Panc1 (cell line): ENCODE measurements around the gene GRK1. TPM values are rescaled to one million over a fixed set of nuclear protein-coding genes. Genes with fewer than 3 reads are reported as not detected.

Source experiments
- ATAC-seq: fragments of 200-7000 bp; cut with Tn5 transposase; 2 replicates; pipeline ENCODE4 v1.9.1; 2020; ENCODE audit warnings: mild to moderate bottlenecking, moderate library complexity
- BruUV-seq: library from RNA; stranded (reverse); fragments of 400-500 nt; replicated peaks from 2 replicates; lab custom pipeline; 2021; lab: Mats Ljungman, UMichigan
- CTCF ChIA-PET: fragments of 300-600 bp; sonication (Branson Sonifier 250); formaldehyde crosslinking; loops from one replicate; lab custom pipeline; 2022; ENCODE audit warnings: antibody characterized with exemption; lab: Charles Lee
- POLR2A ChIA-PET: fragments of 300-600 bp; sonication (Branson Sonifier 250); formaldehyde crosslinking; loops from one replicate; lab custom pipeline; 2022; ENCODE audit warnings: antibody characterized with exemption; lab: Charles Lee
- DNase-seq: peaks from one replicate; pipeline ENCODE4 v3.0.0-alpha.2; 2010; ENCODE audit warnings: low read depth, low spot score
- H3K27ac ChIP-seq: 2 replicates; pipeline ENCODE4 v1.5.1; 2011; ENCODE audit warnings: mild to moderate bottlenecking, low read length, inconsistent platforms
- H3K27me3 ChIP-seq: fragments of 200-500 bp; sonication (Bioruptor generic); 2 replicates; pipeline ENCODE4 v1.6.0; 2014; ENCODE audit warnings: low read length, inconsistent platforms; ENCODE audit not compliant: control insufficient read depth, insufficient read depth
- H3K36me3 ChIP-seq: fragments of 200-500 bp; sonication (Bioruptor generic); 2 replicates; pipeline ENCODE4 v1.5.1; 2014; ENCODE audit warnings: inconsistent platforms, mild to moderate bottlenecking, low read length, moderate library complexity; ENCODE audit not compliant: control insufficient read depth, insufficient read depth
- H3K4me1 ChIP-seq: 2 replicates; pipeline ENCODE4 v1.5.1; 2011; ENCODE audit warnings: inconsistent platforms, mild to moderate bottlenecking, low read length, moderate library complexity; ENCODE audit not compliant: control insufficient read depth, insufficient read depth
- H3K4me3 ChIP-seq, 2 experiments: 2 replicates each; pipeline ENCODE4 v1.5.1; 2011 to 2012; ENCODE audit warnings: low read depth in 2 of 2, low read length in 2 of 2, mild to moderate bottlenecking in 2 of 2, inconsistent platforms in 1 of 2, moderate library complexity in 1 of 2
- H3K9me3 ChIP-seq: fragments of 200-500 bp; sonication (Bioruptor generic); 2 replicates; pipeline ENCODE4 v1.5.1; 2014; ENCODE audit warnings: low read depth, mild to moderate bottlenecking, inconsistent platforms, low read length, moderate library complexity; ENCODE audit not compliant: control insufficient read depth, insufficient read depth
- POLR2AphosphoS5 ChIP-seq: IDR thresholded peaks from 2 replicates; pipeline ENCODE4 v1.6.1; 2012; ENCODE audit warnings: mild to moderate bottlenecking, low read depth, low read length, moderate library complexity
- SIN3A ChIP-seq: IDR thresholded peaks from 2 replicates; pipeline ENCODE4 v1.6.1; 2012; ENCODE audit warnings: low read depth, mild to moderate bottlenecking, low read length, moderate library complexity, borderline replicate concordance; ENCODE audit not compliant: insufficient read depth
- TCF7L2 ChIP-seq: IDR thresholded peaks from 2 replicates; pipeline ENCODE4 v1.6.1; 2011; ENCODE audit warnings: mild to moderate bottlenecking, low read depth, low read length, inconsistent platforms
- in situ Hi-C: cut with HindIII; loops from 2 replicates; pipeline ENCODE4 v1.10.0; 2016; ENCODE audit warnings: low sequenced_read_pairs, low pct_unique_long_range_greater_than_20kb
- intact Hi-C: fragments of 100-400 bp; cut with micrococcal nuclease; formaldehyde crosslinking; loops from one replicate; pipeline ENCODE4 v1.10.0; 2022; ENCODE audit not compliant: unreplicated experiment
- total RNA-seq: library from RNA; stranded (reverse); gene quantifications from one replicate; pipeline ENCODE4 v1.2.1, GENCODE V29; 2021; ENCODE audit not compliant: unreplicated experiment
- TF ChIP-seq, protein P1 (sequence below): fragments of 450-650 bp; IDR thresholded peaks from 2 replicates; pipeline ENCODE4 v1.5.1; 2017; ENCODE audit warnings: mild to moderate bottlenecking
- TF ChIP-seq, protein P2 (sequence below), 2 experiments: IDR thresholded peaks; 2 replicates each; pipeline ENCODE4 v1.6.1; 2011 to 2012; ENCODE audit warnings: low read depth in 2 of 2, control low read depth in 1 of 2, low read length in 1 of 2, mild to moderate bottlenecking in 1 of 2, moderate library complexity in 1 of 2; ENCODE audit not compliant: insufficient read depth in 1 of 2

The GRK1 gene
- total RNA-seq, 1 experiment from 2014 or later, result 1.8 TPM

DNA sequence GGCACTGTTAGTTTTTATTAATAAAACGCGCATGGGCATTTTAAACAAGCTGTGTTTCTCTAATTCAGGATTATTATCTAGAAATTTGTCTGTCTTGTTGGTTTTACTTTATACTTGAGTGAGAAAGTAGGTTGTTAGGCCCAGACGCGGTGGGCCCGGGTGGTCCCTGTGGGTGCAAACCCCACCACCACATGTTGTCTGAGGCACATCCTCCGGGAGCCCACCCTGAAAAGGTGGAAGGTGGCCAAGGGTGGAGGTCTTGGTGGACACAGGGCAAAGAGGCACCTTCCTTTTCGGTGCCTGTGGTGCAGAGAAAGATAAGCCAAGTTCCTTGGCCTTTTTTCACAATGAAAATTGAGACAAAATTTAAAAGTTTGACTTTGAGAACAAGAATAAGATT, 25.6 kb upstream of the GRK1 start:
- intact Hi-C loops, result no loop called here
- peaks cover 3% of the 10 kb centered on the region; the same call in 1 of the 2 replicates for H3K36me3 ChIP-seq
- no peak for ATAC-seq

DNA sequence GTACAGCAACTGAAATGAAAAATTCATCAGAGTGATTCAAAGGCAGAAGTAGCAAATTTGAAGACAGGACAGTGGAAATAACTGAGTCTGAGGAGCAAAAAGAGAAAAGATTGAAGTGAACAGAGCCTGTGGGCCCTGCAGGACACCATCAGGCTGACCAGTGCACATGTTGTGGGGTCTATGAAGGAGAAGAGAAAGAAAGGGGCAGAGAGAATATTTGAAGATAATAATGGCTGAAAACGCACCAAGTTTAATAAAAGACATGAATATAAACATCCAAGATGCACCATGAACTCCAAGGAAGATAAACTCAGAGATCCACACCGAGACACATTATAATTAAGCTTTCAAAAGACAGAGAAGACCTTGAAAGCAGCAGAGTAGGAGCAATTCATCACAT, 24.5 kb upstream of the GRK1 start:
- CTCF ChIA-PET, result no interaction called here

More for the DNA sequence above, 25.6 kb upstream of the GRK1 start:
- ChIA-PET POLR2A (no interaction called here), CTCF (no interaction called here)
- H3K27me3 ChIP-seq, result no peaks in the 10 kb centered on the region
- TF ChIP-seq, protein P1, sequence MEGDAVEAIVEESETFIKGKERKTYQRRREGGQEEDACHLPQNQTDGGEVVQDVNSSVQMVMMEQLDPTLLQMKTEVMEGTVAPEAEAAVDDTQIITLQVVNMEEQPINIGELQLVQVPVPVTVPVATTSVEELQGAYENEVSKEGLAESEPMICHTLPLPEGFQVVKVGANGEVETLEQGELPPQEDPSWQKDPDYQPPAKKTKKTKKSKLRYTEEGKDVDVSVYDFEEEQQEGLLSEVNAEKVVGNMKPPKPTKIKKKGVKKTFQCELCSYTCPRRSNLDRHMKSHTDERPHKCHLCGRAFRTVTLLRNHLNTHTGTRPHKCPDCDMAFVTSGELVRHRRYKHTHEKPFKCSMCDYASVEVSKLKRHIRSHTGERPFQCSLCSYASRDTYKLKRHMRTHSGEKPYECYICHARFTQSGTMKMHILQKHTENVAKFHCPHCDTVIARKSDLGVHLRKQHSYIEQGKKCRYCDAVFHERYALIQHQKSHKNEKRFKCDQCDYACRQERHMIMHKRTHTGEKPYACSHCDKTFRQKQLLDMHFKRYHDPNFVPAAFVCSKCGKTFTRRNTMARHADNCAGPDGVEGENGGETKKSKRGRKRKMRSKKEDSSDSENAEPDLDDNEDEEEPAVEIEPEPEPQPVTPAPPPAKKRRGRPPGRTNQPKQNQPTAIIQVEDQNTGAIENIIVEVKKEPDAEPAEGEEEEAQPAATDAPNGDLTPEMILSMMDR, result no peak
- no peak for TF ChIP-seq SIN3A
- TF ChIP-seq POLR2AphosphoS5, result no peak
- TF ChIP-seq, protein P2, sequence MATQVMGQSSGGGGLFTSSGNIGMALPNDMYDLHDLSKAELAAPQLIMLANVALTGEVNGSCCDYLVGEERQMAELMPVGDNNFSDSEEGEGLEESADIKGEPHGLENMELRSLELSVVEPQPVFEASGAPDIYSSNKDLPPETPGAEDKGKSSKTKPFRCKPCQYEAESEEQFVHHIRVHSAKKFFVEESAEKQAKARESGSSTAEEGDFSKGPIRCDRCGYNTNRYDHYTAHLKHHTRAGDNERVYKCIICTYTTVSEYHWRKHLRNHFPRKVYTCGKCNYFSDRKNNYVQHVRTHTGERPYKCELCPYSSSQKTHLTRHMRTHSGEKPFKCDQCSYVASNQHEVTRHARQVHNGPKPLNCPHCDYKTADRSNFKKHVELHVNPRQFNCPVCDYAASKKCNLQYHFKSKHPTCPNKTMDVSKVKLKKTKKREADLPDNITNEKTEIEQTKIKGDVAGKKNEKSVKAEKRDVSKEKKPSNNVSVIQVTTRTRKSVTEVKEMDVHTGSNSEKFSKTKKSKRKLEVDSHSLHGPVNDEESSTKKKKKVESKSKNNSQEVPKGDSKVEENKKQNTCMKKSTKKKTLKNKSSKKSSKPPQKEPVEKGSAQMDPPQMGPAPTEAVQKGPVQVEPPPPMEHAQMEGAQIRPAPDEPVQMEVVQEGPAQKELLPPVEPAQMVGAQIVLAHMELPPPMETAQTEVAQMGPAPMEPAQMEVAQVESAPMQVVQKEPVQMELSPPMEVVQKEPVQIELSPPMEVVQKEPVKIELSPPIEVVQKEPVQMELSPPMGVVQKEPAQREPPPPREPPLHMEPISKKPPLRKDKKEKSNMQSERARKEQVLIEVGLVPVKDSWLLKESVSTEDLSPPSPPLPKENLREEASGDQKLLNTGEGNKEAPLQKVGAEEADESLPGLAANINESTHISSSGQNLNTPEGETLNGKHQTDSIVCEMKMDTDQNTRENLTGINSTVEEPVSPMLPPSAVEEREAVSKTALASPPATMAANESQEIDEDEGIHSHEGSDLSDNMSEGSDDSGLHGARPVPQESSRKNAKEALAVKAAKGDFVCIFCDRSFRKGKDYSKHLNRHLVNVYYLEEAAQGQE (IDR thresholded peaks at IDR 0.05; ENCODE audit: insufficient read depth in 1 of 2, low read depth in 2 of 2, low read length in 1 of 2), result no peak
- no peak for TF ChIP-seq TCF7L2
- no peaks in the 10 kb centered on the region for H3K9me3 ChIP-seq
- H3K27ac ChIP-seq, result no peak overlapping the region
- in situ Hi-C loops, result no loop called here
- no TSS peak for BruUV-seq
- H3K4me1 ChIP-seq, result peaks cover 4% of the 10 kb centered on the region; the same call in 1 of the 2 replicates
- no peak for DNase-seq
- H3K4me3 ChIP-seq, result no peak overlapping the region

More for the DNA sequence above, 24.5 kb upstream of the GRK1 start:
- in situ Hi-C loops, result no loop called here
- Histone ChIP-seq H3K36me3 (peaks cover 3% of the 10 kb centered on the region; the same call in 1 of the 2 replicates), H3K4me1 (peaks cover 14% of the 10 kb centered on the region), H3K4me3 (no peak overlapping the region), H3K27ac (no peak overlapping the region), H3K9me3 (no peaks in the 10 kb centered on the region), H3K27me3 (no peaks in the 10 kb centered on the region)
- POLR2A ChIA-PET, result no interaction called here
- intact Hi-C loops, result no loop called here
- DNase-seq (no peak), ATAC-seq (no peak)
- TF ChIP-seq TCF7L2, result no peak
- TF ChIP-seq, protein P2 (IDR thresholded peaks at IDR 0.05; ENCODE audit: insufficient read depth in 1 of 2, low read depth in 2 of 2, low read length in 1 of 2), result no peak
- TF ChIP-seq SIN3A, result no peak
- no TSS peak for BruUV-seq
